AG04450 (cell line): Measurements from ENCODE around the gene ARHGAP45. TPM values are rescaled to one million over a fixed set of nuclear protein-coding genes. Genes with fewer than 3 reads are reported as not detected.

ENCODE experiments used
- CTCF ChIA-PET: fragments of 300-600, 350-600 bp; formaldehyde crosslinking; extraction: SDS; loops from one replicate; lab custom pipeline; 2022; ENCODE audit warnings: antibody characterized with exemption, inconsistent platforms; lab: Charles Lee
- POLR2A ChIA-PET: fragments of 350-600 bp; formaldehyde crosslinking; extraction: SDS; loops from one replicate; lab custom pipeline; 2021; ENCODE audit warnings: antibody characterized with exemption, inconsistent platforms; lab: Yijun Ruan, JAX
- DNase-seq: peaks from one replicate; pipeline ENCODE4 v3.0.0-alpha.2; 2011; ENCODE audit warnings: low read depth, low spot score
- H3K27ac ChIP-seq: one replicate; pipeline ENCODE4 v1.5.1; 2012; ENCODE audit warnings: low read depth, low read length, control low read depth
- H3K27me3 ChIP-seq: one replicate; pipeline ENCODE4 v1.6.0; 2012; ENCODE audit warnings: low read length; ENCODE audit not compliant: control insufficient read depth, insufficient read depth
- H3K4me3 ChIP-seq: 2 replicates; pipeline ENCODE4 v1.5.1; 2011; ENCODE audit warnings: mild to moderate bottlenecking, low read depth, low read length, control low read depth
- H3K9me3 ChIP-seq: 2 replicates; pipeline ENCODE4 v1.5.1; 2012; ENCODE audit warnings: low read length; ENCODE audit not compliant: control insufficient read depth, insufficient read depth
- CTCF ChIP-seq: IDR thresholded peaks from 2 replicates; pipeline ENCODE4 v1.5.1; 2011; ENCODE audit warnings: low read depth, low read length, control low read depth, inconsistent platforms
- polyA plus RNA-seq: library from polyadenylated mRNA; depleted of rRNA; stranded (reverse); fragments of >200 nt; gene quantifications from 2 replicates; pipeline ENCODE4 v1.2.3, GENCODE V29; 2011

ARHGAP45 gene
- polyA plus RNA-seq, 1 experiment: 0.36 TPM

DNA sequence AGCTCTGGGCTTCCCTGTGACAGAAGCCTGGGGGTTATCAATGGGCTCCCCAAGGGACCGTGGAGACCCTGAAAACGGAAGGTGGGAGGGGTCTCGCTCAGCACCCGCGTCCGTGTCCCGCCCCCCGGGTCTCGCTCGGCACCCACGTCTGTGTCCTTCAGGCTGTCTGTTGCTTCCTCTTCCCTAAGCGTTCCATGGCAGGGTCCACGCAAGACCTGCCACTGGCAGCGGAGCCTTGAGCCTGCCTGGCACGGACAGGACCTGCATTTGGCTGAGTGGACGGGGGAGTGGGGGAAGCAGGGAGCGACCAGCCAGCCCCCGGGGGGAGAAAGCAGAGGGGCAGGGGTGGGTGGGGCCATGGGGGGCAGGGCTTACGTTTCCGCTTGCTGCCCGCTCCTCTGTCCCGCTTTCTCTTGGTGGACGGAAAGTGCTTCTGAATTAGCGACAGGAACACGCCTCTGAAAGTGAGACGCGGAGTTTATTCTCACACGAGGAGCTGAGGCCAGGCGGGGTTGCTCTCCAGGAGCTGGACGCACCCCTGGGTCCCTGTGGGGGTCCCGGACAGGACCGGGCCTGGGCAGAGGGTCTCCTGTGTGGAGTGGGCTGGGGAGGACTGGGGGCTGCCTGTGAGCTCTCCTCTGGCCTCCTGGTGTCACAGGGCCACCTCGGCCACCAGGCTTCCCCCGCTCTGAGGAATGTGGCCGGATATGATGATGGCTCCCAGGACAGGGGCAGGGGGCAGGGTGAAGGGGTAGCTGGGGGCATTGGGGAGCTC lies 48.9 kb downstream of the ARHGAP45 start:
- TF ChIP-seq CTCF: no peak
- Histone ChIP-seq H3K9me3 (peaks cover 3% of the 10 kb centered on the region; the same call in 1 of the 2 replicates), H3K27ac (no peak overlapping the region), H3K27me3 (no peaks in the 10 kb centered on the region), H3K4me3 (no peak overlapping the region)
- no peak for DNase-seq
- ChIA-PET CTCF (no interaction called here), POLR2A (no interaction called here)

GRCh38 chr19:1116726-1117581 lies 50.0 kb downstream of the ARHGAP45 start:
- POLR2A ChIA-PET: no interaction called here
- Histone ChIP-seq H3K27ac (no peak overlapping the region), H3K27me3 (no peaks in the 10 kb centered on the region), H3K9me3 (peaks cover 3% of the 10 kb centered on the region; the same call in 1 of the 2 replicates), H3K4me3 (no peak overlapping the region)
- TF ChIP-seq CTCF: no peak
- CTCF ChIA-PET: interaction anchor here (1.4 kb wide), 1 partner anchor 78 kb away, joined by 6 read pairs; no protein-coding TSS in a partner anchor
- no peak for DNase-seq

DNA sequence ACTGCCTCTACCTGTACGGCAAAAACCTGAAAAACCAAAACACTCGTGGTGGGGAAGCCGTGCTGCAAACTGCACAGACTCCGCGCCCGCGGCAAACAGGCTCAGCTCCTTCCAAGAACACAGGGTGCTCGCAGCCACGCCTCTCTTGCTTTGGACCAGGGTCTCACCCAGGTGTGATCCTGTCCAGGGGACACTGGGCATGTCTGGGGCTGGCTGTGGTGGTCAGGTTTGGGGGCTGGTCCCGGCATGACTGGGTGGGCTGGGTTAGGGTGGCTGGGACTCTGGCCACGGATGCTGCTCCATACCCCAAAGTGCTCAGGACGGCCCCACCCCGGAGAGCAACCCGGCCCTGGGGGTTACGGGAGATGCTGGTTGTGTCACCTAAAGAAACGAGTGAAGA lies 50.7 kb downstream of the ARHGAP45 start:
- no peak overlapping the region for H3K4me3 ChIP-seq
- ChIA-PET POLR2A (no interaction called here), CTCF (interaction anchor here (1.4 kb wide), 1 partner anchor 77 kb away, joined by 6 read pairs; no protein-coding TSS in a partner anchor)
- no peak for DNase-seq
- no peak overlapping the region for H3K27ac ChIP-seq
- H3K9me3 ChIP-seq: peaks cover 4% of the 10 kb centered on the region; the same call in 1 of the 2 replicates
- H3K27me3 ChIP-seq: no peaks in the 10 kb centered on the region
- no peak for TF ChIP-seq CTCF

DNA sequence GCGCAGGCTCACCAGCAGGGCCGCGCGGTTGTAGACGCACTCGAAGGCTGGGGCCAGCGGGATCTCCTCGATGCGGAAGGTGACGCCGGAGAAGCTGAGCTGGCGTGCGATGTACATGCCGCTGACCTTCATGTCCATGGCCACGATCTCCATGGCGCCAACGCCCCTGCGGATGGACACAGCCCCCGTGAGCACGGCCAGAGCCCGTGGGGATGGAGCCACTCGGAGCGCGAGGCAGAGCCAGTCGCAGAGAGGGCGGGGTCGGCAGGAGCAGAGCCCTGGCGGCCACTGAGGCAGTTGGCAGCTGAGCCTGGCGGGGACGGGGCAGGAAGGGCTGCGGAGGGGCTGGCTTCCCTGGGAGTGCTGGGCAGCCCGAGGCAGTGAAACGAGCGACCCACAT lies 52.0 kb downstream of the ARHGAP45 start:
- Histone ChIP-seq H3K27me3 (no peaks in the 10 kb centered on the region), H3K27ac (no peak overlapping the region), H3K9me3 (peaks cover 13% of the 10 kb centered on the region; the same call in 1 of the 2 replicates), H3K4me3 (no peak overlapping the region)
- CTCF ChIA-PET: interaction anchor here (1.3 kb wide), 1 partner anchor 125 kb away, joined by 3 read pairs; no protein-coding TSS in a partner anchor
- POLR2A ChIA-PET: no interaction called here
- DNase-seq: no peak
- no peak for TF ChIP-seq CTCF
